GM21381 (cell line): Measurements from ENCODE around the gene FNDC3B.

Source experiments
- ATAC-seq: cut with Tn5 transposase; IDR thresholded peaks from one replicate; pipeline ENCODE4 v1.9.1; 2021; ENCODE audit warnings: mild to moderate bottlenecking, moderate library complexity; ENCODE audit not compliant: unreplicated experiment

FNDC3B gene

DNA sequence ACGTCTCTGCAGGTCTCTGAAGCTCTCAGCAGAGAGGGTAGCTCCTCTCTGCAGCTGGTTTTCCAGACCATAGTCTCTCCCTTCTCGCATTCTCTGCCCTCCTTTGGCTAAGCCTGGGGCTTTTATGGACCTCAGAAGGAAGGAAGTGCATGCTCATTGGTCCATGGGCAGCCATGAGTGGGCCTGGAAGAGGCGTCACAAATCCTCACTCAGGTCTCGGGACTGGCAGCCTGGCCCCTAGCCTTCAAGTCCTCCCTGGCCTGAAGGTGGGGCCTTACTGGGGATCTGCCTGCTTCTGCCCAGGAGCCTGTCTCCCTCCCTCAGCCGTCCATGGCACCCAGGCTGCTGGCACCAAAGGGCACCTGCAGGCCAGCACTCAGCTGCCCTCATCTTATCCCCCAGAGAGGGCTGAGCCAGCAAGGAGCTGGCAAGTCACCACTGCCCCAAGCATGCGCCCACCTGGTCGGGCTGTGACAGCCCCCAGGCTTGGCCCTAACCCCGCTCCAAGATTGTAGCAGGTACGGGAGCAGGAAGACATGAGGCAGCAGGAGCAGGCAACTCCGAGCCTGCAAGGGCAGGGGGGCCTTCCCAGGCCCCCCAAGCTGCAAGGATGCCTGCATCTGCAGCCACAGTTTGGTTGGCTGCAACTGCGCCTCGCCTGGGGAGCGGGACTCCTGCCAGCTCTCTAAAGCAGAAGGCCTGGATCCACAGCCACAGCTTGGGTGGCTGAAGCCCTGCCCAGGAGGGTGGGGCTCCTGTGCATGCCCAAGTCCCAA lies 371.5 kb downstream of the FNDC3B start:
- no peak for ATAC-seq

- ATAC-seq, result no peak
Measured at GRCh38 chr3:172411478-172411947, 372.1 kb downstream of the FNDC3B start.

GRCh38 chr3:172415323-172415722 lies 375.9 kb downstream of the FNDC3B start:
- no peak for ATAC-seq

- ATAC-seq, result no peak
Measured at GRCh38 chr3:172437713-172438112, 398.3 kb downstream of the FNDC3B start.

- no peak for ATAC-seq
Measured at GRCh38 chr3:172438186-172438585, 398.8 kb downstream of the FNDC3B start.

DNA sequence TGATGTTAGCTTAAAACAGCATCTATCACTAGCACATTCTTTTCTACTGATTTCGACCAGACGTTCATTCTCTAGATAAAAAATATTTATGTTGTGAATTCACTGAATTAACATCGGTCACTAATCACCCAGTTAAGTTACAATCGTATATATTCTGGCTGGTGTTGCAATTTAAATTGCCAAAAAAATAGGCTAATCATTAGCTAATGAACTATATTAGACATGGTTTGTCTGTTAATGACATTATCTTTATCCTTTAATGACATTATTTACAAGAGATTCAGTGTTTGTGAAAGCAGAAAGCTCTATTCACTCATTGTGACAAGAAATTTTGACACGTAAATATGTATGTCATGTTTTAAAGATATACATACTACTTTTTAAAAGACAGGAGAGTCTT lies 402.2 kb downstream of the FNDC3B start:
- ATAC-seq, result no peak

- ATAC-seq, result no peak
Measured at GRCh38 chr3:172442606-172443005, 403.2 kb downstream of the FNDC3B start.

DNA sequence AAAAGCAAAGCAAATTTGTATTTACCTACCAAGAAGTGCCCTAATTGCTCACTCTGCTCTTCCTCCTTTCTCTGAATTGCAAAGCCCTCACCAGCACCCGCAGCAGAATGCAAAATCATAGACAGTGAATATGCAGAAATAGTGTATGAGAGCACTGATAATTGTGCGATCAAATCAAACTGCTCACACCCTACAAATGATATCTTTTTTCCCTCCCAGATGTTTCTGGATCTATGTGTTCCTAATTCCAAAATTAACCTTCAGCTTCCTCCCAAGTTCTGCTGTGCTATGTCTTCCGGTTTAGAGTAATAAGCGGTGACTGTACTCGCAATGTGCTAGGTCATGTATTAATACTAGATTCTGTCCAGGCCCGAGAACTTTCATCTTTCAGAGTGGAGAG lies 405.4 kb downstream of the FNDC3B start:
- ATAC-seq, result no peak

DNA sequence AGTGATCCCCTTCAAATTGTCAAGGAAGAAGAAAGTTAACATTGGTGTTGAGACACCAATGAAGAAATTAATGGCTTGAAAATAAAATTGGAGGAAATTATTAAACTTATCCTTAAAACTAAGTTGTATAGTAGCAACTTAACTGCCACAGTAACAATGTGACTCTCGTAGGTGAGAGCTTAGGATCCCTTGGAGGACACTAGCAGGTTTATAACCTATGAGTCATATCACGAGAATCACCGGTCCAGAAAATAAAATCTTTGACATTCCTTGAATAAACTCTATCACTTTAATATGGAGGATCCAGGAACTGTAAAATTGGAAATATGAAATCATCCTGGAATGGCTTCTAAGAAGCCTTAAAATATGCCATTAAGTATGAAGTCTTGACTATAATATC lies 406.8 kb downstream of the FNDC3B start:
- ATAC-seq, result no peak

DNA sequence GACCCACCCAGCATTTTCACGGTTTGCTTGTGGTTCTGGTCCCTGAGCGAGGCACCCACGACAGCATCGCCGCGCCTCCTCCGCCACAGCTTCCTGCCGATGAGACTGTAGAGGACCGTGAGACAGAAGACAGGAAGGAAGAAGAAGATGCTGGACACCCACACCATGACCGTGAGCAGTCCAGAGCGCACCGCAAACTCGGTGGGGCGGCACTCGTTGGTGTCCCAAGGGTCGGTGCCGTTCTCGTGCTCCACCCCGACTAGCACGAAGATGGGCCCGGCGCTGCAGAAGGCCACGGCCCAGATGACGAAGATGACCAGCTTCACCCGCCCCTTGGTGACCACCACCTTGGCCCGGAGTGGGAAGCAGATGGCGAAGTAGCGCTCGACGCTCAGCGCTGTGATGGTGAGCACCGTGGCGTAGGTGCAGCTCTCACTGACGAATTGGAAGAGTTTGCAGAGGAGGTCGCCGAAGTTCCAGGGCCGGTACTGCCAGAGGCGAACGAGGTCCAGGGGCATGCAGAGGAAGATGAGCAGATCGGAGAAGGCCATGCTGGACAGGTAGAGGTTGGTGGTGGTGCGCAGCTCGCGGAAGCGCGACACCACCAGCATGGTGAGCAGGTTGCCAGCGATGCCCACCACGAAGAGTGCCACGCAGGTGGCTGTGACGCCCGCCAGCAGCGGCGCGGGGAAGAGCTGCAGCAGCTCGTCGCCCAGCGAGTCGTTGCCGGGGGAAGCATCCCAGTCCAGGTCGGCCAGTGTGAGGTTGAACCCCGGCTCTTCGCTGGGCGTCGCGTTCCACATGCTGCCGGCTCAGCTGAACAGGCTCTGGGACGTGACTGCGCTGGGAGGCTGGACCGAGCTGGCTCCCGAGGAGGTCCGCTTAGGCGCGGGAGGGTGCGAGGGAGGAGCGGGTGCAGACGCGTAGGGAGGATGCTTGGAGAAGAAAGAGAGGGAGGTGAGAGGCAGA lies 408.5 kb downstream of the FNDC3B start, which contains the start of gene GHSR:
Gene GHSR (minus strand): TSS at position 846 of the 969 bp plus-strand sequence. CDS start 43 bp downstream, at position 803.
- no peak for ATAC-seq

- no peak for ATAC-seq
Measured at GRCh38 chr3:172448661-172449465, 409.5 kb downstream of the FNDC3B start.

DNA sequence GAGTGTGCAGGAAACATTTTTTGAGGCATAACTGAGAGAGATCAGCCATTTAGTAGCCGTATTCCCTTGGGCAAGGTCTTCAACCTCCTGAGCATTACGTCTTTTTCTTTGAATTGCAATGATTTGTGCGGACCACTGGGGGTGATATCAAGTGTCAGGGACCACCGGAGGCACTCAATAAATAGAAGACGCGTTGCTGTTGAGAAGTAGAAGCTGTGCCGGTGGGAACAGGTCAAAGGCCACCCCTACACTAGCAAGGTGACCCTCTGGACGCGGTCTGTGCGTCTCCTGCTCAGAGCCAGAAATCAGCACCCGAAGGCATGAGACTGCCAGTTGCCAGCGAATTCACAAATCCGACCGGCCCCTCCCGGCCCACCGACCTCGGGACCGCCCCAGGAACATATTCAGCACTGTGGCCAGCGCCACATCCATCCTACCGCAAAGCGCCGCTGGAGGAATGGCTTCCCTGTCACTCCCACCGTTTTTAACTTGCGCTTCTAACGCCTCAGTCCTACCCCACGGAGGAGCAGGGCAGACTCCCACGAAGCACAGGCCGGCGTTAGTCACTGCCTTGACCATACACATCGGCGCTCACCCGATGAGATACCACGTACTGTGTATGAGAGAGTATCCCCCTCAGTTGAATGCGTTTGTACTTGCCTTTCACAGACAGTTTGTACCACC lies 410.2 kb downstream of the FNDC3B start:
- ATAC-seq, result no peak
